ENCODE data around the gene TPRX2.

DNA sequence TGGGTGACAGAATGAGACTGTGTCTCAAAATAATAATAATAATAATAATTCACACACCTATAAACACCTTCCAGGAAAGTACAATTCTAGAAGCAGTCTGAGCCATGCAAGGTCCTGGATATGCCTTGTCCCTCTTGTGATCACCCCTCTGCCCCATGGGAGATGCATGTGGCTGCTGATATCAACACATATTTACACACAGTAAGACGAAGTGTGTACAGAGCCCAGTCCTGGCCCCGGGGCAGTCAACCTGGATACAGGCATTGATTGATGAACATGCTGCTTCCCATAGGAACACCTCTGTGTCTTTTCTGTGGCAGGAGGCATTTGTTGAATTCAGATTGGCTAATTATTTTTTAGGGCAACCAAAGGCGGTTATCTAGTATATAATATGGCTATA lies 23.9 kb downstream of the TPRX2 start:
- TF ChIP-seq POLR2A (IDR thresholded peaks at IDR 0.05): no peak
- TF ChIP-seq, protein P1, sequence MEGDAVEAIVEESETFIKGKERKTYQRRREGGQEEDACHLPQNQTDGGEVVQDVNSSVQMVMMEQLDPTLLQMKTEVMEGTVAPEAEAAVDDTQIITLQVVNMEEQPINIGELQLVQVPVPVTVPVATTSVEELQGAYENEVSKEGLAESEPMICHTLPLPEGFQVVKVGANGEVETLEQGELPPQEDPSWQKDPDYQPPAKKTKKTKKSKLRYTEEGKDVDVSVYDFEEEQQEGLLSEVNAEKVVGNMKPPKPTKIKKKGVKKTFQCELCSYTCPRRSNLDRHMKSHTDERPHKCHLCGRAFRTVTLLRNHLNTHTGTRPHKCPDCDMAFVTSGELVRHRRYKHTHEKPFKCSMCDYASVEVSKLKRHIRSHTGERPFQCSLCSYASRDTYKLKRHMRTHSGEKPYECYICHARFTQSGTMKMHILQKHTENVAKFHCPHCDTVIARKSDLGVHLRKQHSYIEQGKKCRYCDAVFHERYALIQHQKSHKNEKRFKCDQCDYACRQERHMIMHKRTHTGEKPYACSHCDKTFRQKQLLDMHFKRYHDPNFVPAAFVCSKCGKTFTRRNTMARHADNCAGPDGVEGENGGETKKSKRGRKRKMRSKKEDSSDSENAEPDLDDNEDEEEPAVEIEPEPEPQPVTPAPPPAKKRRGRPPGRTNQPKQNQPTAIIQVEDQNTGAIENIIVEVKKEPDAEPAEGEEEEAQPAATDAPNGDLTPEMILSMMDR (IDR thresholded peaks at IDR 0.05): no peak
